Activated CD4-positive, alpha-beta T cell treated with anti-CD3 and anti-CD28 coated beads, Interleukin-10, Interleukin-2, amounts not matched to agents 100 ng/mL and 50 ng/mL, durations not matched to agents 16 hours and 8 hours (primary cell): ENCODE data around the gene HMSD.
"Not testable (repeated sequence)": the region's sequence is repeated elsewhere in the genome, so short reads cannot be mapped to it uniquely, and the experiment has no call there.

Experiments used
- DNase-seq: peaks from one replicate; pipeline ENCODE4 v3.0.0-alpha.2; 2020

The HMSD gene, protein sequence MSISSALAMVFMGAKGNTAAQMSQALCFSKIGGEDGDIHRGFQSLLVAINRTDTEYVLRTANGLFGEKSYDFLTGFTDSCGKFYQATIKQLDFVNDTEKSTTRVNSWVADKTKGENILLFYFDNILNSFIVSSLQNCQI

DNA sequence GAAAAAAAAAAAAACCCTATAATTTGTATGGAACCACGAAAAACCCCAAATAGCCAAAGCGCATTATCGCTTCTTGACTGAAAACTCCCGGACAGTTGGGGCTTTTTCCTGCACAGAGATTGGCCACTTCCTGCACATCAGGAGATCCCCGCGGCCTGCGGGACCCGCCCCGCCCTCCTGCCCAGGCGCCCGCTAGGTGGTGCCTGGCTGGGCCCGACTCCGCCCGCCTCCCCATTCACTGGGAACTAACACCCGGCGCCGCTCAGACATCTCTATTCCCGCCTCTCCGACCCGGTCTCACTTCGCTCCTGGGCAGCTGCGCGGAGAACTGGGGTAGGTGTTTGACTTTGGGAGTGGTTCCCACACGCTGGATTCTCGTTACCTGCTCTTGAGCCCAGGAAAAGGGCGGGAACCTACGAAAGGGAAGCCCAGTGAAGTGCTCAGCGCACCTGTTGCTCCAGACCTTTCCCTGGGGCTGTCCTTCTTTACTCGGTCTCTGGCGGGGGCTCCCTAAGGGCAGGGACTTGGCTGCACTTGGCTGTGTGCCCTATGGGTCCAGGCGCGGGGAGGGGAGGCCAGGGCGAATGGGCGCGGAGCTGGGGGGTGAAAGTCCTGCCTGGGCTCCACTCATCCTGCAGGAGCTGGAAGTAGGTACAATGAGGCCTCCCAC, at the start of gene HMSD:
Gene HMSD, plus strand, starts transcription at position 234 of the 670 bp plus-strand sequence. CDS start 4,155 bp downstream, outside the sequence.
- peak; percentile 84 for DNase-seq

DNA sequence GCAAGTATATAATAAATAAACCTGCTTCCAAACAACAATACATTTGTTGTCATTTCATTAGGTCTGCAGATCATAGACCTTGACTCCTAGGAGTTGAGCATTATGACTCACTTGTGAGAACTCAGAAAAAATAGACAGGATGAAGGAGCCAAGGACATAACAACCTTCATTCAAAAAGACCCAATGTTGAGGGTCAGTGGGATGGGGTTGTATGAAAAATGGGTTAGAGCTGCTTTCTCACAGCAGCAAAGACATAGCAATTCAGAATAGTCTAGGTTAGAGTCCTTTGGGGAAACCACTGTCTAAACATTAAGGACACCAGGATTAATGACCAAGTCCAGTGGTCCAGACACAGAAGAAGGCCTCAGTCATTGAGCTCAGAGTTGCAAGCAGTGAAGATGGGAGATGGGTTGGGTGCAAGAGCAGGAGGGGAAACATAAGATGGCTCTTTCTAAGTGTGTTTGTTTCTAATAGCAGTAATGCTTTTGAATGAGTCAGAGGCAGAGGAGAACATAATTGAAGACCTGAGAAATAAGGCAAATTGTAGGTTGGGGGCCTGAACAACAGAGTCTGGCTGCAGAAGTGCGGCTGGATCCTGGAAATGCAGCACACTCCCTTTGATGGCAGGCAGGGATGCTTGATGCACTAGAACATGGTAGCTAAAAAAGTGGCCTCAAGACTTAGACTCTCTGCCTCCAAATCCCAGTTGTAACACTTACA, 45.1 kb upstream of the HMSD start:
- no peak for DNase-seq

DNA sequence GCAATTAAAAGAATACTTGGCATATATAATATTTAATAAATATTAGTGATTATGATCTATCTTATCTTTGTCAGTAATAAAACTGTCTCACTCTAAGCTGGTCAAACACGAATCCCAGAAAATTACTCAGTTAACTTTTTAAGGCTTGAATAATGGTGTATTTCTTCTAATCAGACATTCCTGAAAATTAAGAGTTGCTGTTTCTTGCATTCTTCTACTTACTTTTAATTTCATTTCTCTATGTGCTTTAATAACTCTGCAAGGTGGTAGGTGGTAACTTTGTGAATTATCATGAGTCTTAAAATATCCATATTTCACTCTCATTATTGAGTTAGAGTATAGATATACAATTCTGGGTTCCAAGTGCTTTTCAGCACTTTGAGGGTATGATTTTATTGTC, 44.4 kb upstream of the HMSD start:
- DNase-seq = no peak

DNA sequence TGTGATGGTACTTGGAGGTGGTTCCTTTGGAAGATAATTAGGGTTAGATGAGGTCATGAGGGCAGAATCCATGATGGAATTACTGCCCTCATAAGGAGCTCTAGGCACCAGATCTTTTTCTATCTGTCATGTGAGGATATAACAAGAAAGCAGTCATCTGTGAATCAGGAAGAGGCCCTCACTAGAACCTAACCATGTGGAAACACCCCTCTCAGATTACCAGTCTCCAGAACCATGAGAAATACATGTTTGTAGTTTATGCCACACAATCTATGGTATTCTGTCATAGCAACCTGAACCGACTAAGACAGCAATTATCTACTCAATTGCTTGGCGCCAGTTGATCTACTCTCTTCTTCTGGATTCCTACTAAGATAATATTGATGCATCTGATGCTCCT, 43.7 kb upstream of the HMSD start:
- no peak for DNase-seq

DNA sequence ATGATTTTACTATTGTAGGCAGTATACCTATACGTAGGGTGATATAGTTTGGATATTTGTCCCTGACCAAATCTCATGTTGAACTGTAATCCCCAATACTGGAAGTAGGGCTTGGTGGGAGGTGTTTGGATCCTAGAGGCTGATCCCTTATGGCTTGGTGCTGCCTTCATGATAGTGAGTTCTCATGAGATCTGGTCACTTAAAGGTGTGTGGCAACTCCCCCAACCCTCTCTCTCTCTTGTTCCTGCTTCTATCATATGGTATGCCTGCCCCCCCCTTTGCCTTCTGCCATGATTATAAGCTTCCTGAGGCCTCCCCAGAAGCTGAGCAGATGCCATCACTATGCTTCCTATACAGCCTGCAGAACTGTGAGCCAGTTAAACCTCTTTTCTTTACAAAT, 43.0 kb upstream of the HMSD start:
- no peak for DNase-seq

DNA sequence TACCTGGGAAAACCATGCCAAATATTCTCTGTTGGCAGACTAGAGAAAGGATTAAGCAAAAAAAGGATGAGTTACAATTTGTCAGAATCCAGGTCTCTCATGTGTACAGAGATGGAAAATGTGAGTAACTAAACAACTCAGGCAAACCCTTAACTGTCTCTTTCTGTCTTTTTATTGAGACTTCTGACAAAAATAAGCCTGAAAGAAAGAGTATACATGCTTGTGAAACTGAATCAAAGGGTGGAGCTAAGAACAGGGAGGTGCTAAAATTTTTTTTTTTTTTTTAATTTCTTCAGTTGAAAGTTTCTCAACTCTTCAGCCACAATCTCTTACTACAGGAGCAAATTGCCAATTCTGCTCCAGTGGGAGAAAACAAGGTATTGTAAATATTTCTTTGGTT, 41.4 kb upstream of the HMSD start, which contains the start of gene SERPINB10:
Gene SERPINB10, plus strand, starts transcription at position 295 of the 400 bp plus-strand sequence. CDS start 7,553 bp downstream, outside the sequence.
- no peak for DNase-seq

DNA sequence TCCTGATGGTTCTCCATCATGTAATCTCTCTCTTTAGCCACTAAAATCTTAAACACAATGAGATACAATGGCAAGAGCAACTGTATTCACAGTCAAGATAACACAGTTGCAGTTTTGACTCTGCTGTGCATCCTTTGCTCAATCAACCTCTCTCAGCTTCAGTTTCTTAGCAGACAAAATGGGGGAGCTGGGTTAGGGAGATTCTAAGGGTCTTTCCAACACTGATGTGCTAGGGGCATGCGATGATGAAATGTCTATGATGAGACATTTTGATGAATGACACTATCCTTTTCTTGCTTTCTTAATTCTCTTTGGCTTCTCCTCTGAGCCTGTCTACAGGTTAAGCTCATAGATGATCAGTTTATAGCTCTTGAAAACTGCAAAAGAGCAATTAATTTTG, 40.2 kb upstream of the HMSD start:
- DNase-seq = no peak

DNA sequence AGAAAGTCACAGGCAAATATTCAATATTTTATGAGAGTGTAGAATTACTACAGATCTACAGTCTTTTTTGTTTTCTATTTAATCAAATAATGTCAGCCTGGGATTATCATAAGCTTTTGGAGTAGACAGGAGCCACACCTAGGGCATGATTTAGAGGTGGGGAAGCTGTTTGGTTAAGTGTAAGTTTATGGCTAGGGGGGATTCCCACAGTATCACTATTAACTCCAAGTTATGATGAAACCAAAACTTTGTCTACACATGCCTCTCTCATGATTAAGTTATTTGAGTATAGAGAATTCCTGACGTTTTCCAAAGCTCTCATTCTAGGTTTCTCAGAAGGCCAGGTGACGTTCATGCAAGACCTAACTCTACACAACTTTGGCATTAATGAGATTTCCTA, 39.2 kb upstream of the HMSD start:
- no peak for DNase-seq

DNA sequence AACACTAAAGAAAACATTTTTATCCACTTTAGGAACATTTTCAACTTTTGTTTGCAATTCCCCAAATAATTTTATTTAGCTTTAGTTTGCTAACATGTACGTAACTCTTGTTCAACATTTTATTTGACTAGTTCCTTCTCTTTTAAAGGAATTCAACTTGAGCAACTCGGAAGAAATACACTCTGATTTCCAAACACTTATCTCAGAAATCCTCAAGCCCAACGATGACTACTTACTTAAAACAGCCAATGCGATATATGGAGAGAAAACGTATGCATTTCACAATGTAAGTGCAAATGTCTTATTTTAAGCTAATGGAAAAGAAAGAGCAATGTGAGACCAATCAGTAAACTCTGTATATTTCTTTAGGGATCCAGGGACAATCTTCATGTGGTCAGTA, 31.3 kb upstream of the HMSD start:
- DNase-seq = no peak

DNA sequence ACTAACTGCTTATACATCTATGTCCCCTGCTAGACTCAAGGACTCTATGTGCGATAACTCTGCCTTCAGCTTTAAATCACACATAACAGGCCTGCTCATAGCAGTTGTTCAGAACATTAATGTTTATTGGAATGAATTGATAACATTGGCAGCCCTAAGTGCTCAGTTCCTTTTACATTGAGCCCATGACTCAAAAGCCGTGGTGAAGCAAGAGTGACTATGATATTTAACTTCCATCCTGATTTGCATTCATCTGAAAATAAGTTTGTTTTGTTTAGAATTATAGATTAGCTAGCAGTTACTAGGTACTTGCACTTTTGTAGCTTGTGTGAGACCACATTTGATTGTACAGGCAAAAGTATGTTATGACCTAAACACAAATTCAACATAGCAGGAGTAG, 27.1 kb upstream of the HMSD start:
- DNase-seq = no peak

DNA sequence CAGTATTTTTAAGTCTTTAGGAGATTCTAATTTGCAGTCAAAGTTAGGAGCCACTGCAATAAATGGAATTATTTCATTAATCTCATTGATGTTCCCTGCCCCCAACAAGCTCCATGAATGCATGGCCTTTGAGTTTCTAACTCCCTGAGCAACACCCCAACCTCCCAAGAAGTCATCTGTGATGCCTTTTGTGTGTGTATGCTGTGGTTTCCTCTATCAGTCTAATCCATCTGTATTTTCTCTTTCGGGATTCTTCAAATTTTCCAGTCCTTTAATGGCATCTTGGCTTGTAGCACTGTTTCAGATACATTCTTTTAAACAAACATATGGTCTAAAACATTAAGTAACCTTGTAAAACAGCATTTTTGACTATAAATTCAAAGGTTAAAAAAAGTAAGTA, 24.6 kb upstream of the HMSD start:
- DNase-seq = no peak

DNA sequence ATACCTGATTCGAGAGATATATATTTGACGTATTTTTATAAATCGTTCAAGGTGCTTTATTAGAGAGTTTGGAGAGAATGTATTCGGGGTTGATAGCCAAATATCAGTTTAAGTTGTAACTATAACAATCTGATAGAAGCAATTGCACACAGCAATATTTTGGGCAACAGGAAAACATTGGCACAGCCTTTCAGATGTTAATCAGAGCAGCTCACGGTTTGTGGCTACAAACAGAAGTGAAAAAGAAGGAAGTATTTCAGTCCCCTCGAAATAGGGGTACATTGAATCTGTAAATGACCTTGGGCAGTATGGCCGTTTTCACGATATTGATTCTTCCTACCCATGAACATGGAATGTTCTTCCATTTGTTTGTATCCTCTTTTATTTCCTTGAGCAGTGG, 20.8 kb upstream of the HMSD start:
- no peak for DNase-seq

DNA sequence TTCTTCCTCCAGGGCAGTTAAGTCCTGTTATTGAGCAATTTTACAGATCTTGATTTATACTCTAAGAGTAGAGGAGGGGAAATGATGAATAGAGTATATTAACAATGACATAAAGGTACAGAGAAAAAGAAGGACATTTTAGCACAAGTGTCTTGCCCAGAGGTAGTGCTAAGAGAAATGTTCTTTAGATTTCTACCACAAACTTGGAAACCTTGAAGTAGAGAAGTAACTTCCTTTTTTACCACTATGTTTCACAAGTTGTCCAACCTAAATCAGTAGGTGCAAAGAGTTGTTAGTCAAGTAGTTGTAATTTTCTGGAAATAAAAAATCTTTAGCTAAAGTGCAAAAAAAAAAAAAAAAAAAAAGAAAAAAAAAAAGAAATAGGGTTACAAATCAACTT, 19.7 kb upstream of the HMSD start:
- DNase-seq = not testable (repeated sequence)

DNA sequence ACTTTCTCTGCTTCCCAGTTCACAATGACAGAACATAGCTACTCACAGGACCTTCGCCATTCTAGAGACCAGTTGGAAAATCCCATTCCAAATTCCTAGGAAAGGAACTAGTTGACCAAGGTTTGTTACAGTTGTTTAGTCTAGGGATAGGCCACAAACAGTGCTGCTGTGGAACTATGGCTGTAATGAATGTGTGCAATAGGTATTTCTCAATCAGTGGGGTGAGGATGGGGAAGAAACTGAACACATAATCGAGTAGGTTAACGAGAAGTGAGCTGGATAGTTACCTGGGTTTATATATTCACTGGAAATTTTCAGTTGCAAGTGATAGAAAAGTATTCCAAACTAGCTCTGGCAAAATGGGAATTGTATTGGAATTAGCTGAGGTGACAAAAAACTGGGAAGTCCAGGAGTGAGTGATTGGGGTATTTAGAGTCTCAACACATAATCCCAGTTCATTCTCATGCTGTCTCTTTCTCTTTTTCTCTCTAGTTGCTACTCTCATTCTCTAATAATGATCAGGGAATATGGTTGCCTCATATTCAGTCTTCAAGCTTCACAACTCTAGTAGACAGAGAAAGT, 18.2 kb upstream of the HMSD start:
- DNase-seq = no peak

DNA sequence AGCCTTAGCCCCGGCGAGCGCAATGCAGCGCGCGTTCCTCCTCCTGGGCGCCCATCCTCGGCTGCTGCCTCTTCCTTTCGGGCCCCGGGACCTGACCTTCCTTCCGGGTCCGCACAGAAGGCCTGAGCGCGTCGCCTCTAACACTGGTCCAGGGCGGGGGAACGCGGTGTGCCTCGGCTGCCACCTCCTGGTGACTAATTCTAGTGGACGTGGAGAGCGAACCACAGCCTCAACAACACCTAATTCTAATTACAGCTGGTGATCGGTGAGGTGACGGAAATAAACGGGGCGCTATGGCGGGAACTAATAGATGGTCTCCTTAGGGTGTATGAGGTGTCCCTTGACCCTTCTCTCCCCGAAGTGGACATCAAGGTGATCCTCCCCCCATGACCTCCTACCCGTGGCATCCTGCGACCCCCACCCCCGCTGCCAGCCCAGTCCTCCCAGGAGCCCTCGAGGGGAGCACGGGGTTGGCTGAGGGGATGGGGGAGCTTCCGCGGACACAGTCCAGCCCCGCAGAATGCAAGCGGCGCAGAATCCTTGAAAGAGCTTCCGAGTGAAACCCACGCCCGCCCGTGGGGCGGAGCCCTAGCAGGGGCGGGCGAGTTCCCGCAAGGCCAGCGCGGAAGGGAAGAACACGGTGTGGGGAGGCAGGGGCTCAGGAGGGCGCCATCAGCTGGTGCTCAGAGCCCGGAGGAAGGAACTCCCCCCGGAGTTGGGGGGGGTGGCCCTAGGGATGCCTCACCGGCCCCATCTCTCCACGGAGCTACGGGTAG, 12.8 kb upstream of the HMSD start:
- peak; percentile 80 for DNase-seq

DNA sequence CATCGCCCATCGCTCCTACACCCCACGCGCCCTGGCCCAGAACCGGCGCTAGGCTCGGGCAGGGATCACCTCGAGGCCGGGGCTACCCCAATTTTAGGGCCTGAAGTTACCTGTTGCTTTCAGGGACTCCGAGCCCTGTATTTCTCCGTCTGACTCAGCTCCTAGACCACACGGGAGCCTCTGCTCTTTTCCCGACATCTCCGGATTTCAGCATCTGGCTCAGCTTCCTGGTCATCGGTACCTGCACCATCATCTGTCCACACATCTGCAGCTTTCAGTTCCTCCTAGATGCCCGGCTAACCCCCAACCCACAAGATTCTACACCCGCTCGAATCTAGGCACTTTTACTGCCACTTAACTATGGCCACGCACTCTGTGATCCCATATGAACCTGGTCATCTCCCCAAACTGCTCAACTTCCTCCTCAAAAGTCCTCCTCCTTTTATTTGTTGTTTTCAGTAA, 12.1 kb upstream of the HMSD start:
- no peak for DNase-seq

DNA sequence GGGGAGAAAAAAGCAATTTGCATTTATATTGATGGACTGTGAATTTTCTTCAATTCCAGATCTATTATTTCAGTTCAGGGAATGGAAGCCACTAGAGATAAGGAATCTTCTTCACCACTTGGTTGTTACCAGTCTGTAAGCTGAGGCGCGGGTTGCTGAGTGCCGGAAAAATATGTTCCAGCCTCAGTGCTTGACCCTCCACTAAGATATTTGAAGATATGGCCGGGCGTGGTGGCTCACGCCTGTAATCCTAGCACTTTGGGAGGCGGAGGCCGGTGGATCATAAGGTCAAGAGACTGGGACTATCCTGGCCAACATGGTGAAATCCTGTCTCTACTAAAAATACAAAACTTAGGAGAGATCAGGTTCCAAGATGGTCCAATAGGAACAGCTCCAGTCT, 9.1 kb upstream of the HMSD start:
- no peak for DNase-seq

DNA sequence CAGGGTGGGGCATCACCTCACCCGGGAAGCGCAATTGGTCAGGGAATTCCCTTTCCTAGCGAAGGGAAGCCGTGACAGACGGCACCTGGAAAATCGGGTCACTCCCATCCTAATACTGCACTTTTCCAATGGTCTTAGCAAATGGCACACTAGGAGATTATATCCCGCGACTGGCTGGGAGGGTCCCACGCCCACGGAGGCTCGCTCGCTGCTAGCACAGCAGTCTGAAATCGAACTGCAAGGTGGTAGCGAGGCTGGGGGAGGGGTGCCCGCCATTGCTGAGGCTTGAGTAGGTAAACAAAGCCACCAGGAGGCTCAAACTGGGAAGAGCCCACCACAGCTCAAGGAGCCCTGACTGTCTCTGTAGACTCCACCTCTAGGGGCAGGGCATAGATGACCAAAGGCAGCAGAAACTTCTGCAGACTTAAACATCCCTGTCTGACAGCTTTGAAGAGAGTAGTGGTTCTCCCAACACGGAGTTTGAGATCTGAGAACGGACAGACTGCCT, 8.5 kb upstream of the HMSD start:
- not testable (repeated sequence) for DNase-seq

DNA sequence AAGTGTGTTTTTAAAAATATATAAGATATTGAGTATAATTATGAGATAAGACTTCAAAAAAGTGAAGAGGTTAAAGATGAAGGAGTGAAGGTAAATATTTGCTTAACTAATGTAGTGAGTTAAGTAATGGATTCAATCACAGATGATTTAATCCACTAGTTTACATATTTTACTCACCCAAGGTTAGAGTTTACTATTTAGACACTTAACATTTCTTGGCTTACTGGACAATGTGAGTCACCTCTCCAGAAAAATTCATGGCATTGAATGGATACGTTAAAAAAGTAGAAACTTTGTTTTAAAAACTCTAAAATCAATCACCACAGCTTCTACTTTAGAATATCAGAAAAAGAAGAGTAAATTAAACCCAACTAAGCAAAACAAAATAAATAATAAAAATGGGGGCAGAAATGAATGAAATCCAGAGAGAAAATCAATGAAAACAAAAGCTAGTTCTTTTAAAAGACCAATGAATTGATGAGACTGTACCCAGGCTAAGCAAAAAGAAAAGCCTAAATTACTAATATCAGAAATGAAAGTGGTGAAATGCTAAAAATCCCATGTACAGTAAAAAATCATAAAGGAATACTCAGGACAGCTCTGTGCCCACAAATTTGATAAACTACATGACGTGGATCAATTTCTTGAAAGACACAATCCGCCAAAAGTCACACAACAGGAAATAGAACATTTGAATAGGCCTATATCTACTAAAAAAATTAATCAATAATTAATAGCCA, 1.9 kb upstream of the HMSD start:
- no peak for DNase-seq

DNA sequence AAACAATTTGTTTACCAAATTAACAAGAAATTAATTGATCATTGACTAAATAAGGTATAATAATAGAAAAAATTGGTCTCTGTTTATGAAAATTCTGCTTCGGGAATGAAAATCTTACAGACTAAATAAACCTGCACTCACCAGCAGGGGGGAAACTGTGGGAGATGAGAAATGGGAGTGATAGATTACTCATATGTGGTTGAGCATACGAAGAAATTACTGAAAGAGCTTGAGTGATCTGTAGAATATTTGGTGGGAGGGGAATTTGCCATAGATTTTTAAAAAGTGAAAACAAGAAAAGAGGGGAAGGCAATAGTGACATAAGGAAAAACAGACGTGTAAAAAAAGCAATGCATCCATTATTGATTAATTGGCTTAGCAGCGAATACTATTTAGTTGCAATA, 2.2 kb downstream of the HMSD start:
- peak; percentile 83 for DNase-seq

DNA sequence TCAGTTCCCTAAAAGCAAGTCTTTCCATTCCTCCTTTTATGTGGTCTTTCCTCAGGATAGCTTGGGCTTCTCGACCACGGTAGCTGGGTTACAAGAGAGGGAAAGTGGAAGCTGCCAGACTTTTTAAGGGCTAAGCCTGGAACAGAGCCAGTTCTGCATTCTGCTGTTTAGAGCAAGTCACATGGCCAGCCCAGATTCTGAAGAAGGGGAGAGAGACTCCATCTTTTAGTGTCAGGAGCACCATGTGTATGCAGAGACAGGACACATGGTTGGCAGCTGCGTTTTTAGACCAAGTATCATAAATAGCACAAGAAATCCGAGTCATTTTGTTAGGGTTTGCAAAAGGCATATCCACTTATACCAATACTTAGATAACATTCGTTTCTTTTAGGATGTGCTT, 4.7 kb downstream of the HMSD start:
- no peak for DNase-seq

DNA sequence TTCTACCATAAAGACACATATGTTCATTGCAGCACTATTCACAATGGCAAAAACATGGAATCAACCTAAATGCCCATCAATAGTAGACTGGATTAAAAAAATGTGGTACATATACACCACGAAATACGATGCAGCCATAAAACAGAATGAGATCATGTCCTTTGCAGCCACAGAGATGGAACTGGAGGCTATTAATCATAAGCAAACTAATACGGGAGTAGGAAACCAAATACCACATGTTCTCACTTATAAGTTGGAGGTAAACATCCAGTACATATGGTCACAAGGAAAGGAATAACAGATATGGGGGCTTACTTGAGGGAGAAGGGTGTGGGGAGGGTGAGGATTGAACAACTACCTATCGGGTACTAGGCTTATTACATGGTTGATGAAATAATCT, 7.7 kb downstream of the HMSD start:
- no peak for DNase-seq
